ENCODE results near the gene PARP16.

GRCh38 chr15:65286069-65286703 lies 497 bp downstream of the PARP16 start:
- TF ChIP-seq CTCF (IDR thresholded peaks at IDR 0.05) (no peak), USF2 (CRISPR knock-in tag; IDR thresholded peaks at IDR 0.05) (no peak), ZBTB21 (CRISPR knock-in tag; IDR thresholded peaks at IDR 0.05; ENCODE audit: borderline replicate concordance) (no peak), PREB (CRISPR knock-in tag; IDR thresholded peaks at IDR 0.05; ENCODE audit: borderline replicate concordance) (no peak), ZNF317 (CRISPR knock-in tag; IDR thresholded peaks at IDR 0.05; ENCODE audit: borderline replicate concordance, low read depth) (no peak; the same call in 1 of the 2 replicates), MAX (CRISPR knock-in tag; IDR thresholded peaks at IDR 0.05) (peak; percentile 66; the same call in 1 of the 2 replicates), JUN (CRISPR knock-in tag; IDR thresholded peaks at IDR 0.05) (no peak), ETV6 (CRISPR knock-in tag; IDR thresholded peaks at IDR 0.05) (no peak), MYBL2 (CRISPR knock-in tag; IDR thresholded peaks at IDR 0.05) (peak; percentile 59; the same call in 1 of the 2 replicates), SP1 (CRISPR knock-in tag; conservative IDR thresholded peaks at IDR 0.05) (no peak), CBFB (CRISPR knock-in tag; IDR thresholded peaks at IDR 0.05; ENCODE audit: low read depth) (no peak; the same call in 1 of the 2 replicates), NFE2L1 (CRISPR knock-in tag; IDR thresholded peaks at IDR 0.05) (no peak), SMAD3 (CRISPR knock-in tag; IDR thresholded peaks at IDR 0.05; ENCODE audit: borderline replicate concordance) (no peak)
